ENCODE data around the gene ELMO1.

DNA sequence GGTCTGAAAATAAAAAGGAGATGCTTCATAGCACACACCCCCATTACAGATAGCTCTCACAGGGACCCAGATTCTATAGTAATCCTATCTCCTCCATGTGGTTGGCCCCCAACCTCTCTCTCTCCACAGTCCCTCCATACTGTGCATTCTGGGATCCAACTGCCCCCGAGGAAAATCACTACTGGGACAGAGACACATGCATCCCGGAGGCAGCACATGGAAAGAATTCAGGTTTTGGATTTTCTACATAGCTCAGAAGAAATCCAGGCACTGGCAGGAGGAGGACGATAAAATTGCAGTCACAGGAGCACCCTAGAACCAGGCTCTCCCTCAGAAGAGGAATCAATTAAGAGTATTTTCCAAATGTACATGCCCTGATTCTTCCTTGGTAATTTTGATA lies 239.5 kb downstream of the ELMO1 start:
- TF ChIP-seq, protein P1, sequence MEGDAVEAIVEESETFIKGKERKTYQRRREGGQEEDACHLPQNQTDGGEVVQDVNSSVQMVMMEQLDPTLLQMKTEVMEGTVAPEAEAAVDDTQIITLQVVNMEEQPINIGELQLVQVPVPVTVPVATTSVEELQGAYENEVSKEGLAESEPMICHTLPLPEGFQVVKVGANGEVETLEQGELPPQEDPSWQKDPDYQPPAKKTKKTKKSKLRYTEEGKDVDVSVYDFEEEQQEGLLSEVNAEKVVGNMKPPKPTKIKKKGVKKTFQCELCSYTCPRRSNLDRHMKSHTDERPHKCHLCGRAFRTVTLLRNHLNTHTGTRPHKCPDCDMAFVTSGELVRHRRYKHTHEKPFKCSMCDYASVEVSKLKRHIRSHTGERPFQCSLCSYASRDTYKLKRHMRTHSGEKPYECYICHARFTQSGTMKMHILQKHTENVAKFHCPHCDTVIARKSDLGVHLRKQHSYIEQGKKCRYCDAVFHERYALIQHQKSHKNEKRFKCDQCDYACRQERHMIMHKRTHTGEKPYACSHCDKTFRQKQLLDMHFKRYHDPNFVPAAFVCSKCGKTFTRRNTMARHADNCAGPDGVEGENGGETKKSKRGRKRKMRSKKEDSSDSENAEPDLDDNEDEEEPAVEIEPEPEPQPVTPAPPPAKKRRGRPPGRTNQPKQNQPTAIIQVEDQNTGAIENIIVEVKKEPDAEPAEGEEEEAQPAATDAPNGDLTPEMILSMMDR (IDR thresholded peaks at IDR 0.05): no peak
- no peak for TF ChIP-seq POLR2A (IDR thresholded peaks at IDR 0.05)

Measured in heart left ventricle (tissue), 13 donors.